OCI-LY7 (cell line): ENCODE data around the gene MAST1.

Experiments used
- CTCF ChIP-seq: fragments of 200-600 bp; sonication (generic); conservative IDR thresholded peaks from 2 replicates; pipeline ENCODE4 v1.5.1; 2014; ENCODE audit warnings: mild to moderate bottlenecking, antibody characterized with exemption, low read length, moderate library complexity, mixed read lengths
- EZH2phosphoT487 ChIP-seq: fragments of 200-600 bp; sonication (generic); IDR thresholded peaks from 2 replicates; pipeline ENCODE4 v1.6.1; 2018; ENCODE audit warnings: low read depth, borderline replicate concordance, mild to moderate bottlenecking, mixed run types, antibody characterized with exemption, low read length, moderate library complexity, mixed read lengths

DNA sequence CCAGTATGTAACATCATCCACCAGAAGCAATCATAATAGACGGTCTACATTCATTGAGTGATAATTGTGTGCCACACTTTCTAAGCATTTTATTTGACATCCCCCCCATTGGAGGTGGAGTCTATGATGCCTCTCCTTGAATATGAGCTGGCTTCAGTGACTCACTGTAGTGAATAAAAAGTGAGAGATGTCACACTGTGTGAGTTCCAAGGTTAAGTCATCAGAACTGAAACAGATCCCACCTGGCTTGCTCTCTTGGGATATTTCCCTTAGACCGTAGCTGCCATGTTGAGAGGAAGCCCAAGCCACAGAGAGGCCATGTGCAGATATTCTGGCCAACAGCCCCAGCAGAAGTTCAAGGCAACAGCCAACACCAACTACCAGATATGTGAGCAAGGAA, 16.6 kb upstream of the MAST1 start:
- TF ChIP-seq CTCF (no peak), EZH2phosphoT487 (no peak)
